Omental fat pad (tissue), 4 donors: Measurements from ENCODE around the gene HYAL3. TPM values are rescaled to one million over a fixed set of nuclear protein-coding genes. Genes with fewer than 3 reads are reported as not detected.
A peak's percentile ranks its signal among the peaks of the same experiment; 100 is the strongest.

Experiments used
- ATAC-seq: fragments of 150-250 bp; one replicate; pipeline ENCODE4 v1.9.1; 2016; ENCODE audit warnings: mild to moderate bottlenecking, moderate library complexity; ENCODE audit not compliant: low FRiP score
- DNase-seq: peaks from one replicate; pipeline ENCODE4 v3.0.0-alpha.2; 2019; ENCODE audit warnings: low spot score
- CTCF ChIP-seq, 3 donors: fragments of 450-650 bp; IDR thresholded peaks; one replicate each; pipeline ENCODE4 v1.5.1; 2016 to 2017; ENCODE audit warnings: antibody characterized with exemption in 3 of 3, mild to moderate bottlenecking in 3 of 3, moderate library complexity in 2 of 3
- total RNA-seq, 4 donors: library from RNA; depleted of rRNA; stranded (reverse); fragments of >200 nt; gene quantifications; one replicate each; pipeline ENCODE4 v1.1.0, GENCODE V29; 2016

HYAL3 gene
- total RNA-seq, 4 donors from 2014 or later = 1.9 to 6.2 (median 4.0) TPM

- DNase-seq (no peak), ATAC-seq (no peak)
- TF ChIP-seq CTCF (IDR thresholded peaks at IDR 0.05) = no peak
Observed at GRCh38 chr3:50341996-50342650, 42.9 kb upstream of the HYAL3 start.

DNA sequence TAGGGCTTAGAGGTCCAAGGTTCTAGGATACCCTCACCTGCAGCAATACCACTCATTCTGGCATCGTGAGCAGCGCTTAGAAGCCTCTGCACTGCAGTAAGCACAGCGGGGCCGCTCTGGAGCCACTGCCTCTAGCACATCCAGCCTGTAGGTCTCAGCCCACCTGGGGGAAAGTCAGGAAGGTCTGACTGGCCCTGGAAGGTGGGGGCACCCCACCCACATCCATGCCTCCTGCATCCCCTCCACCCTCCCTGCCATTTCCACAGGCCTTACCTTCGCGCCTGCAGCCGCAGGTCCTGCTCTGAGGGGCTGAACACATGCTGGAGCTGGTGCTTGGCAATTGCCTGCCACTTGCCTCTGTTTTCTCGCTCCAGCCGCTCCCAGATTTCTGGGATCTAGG is 42.3 kb upstream of the HYAL3 start:
- DNase-seq (no peak), ATAC-seq (no peak)
- no peak for TF ChIP-seq CTCF (IDR thresholded peaks at IDR 0.05)

GRCh38 chr3:50340448-50341329 is 41.5 kb upstream of the HYAL3 start, which contains the start of gene RASSF1:
Gene RASSF1, minus strand, starts transcription at chr3:50340836. Its CDS starts 31 bp downstream, at chr3:50340805.
- ATAC-seq (peak; percentile 21), DNase-seq (no peak)
- TF ChIP-seq CTCF (IDR thresholded peaks at IDR 0.05) = no peak

GRCh38 chr3:50340147-50340447 is 40.9 kb upstream of the HYAL3 start:
- TF ChIP-seq CTCF (IDR thresholded peaks at IDR 0.05) = no peak
- ATAC-seq = no peak
- no peak for DNase-seq

DNA sequence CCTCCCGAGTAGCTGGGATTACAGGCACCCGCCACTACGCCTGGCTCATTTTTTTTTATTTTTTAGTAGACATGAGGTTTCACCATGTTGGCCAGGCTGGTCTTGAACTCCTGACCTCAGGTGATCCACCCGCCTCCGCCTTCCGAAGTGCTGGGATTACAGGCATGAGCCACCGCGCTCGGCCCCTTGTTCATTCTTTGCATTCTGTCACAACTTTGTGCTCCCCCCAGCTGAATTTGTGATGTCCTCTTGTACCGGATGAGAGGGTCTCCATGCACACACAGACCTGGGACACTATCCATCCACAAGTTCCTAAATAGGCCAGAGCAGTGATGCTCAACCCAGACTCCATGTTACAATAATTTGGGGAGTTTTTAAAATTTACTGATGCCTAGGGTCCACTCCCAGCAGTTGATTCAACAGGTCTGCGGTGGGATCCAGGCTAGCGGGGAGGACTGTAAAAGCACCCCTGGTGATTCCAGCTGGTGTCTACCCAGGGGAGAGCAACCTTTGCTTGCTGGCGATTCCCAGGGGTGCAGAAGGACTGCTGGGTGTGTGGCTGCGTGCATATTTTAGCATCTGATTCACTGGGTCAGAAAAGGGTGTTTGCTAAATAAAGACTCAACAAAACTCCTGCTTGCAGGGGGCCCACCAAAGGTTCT is 40.4 kb upstream of the HYAL3 start:
- ATAC-seq (no peak), DNase-seq (no peak)
- no peak for TF ChIP-seq CTCF (IDR thresholded peaks at IDR 0.05)

DNA sequence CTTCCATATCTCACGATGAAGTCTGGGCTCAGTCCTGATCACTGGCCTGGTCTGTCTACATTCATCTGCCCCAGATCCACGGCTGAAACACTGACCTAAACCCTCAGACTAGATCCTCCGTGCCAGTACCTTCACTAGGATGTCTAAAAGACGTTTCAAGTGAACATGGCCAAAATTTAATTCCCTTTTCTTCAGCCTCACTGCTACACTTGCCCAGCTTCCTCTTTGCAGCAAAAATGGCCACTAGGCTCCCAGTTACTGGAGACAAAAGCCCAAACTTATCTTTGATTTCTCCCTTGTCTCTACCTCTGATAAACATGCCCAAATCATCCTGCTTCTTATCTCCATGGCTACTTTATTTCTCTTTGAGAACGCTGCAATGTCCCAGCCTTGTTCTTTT is 39.8 kb upstream of the HYAL3 start:
- DNase-seq (no peak), ATAC-seq (no peak)
- no peak for TF ChIP-seq CTCF (IDR thresholded peaks at IDR 0.05)
